COLO668 (cell line): ENCODE measurements around the gene ALOX5AP.

Source experiments
- DNase-seq: peaks from one replicate; lab custom pipeline; 2025; ENCODE audit not compliant: unreplicated experiment; lab: John Stamatoyannopoulos, UW

The ALOX5AP gene

DNA sequence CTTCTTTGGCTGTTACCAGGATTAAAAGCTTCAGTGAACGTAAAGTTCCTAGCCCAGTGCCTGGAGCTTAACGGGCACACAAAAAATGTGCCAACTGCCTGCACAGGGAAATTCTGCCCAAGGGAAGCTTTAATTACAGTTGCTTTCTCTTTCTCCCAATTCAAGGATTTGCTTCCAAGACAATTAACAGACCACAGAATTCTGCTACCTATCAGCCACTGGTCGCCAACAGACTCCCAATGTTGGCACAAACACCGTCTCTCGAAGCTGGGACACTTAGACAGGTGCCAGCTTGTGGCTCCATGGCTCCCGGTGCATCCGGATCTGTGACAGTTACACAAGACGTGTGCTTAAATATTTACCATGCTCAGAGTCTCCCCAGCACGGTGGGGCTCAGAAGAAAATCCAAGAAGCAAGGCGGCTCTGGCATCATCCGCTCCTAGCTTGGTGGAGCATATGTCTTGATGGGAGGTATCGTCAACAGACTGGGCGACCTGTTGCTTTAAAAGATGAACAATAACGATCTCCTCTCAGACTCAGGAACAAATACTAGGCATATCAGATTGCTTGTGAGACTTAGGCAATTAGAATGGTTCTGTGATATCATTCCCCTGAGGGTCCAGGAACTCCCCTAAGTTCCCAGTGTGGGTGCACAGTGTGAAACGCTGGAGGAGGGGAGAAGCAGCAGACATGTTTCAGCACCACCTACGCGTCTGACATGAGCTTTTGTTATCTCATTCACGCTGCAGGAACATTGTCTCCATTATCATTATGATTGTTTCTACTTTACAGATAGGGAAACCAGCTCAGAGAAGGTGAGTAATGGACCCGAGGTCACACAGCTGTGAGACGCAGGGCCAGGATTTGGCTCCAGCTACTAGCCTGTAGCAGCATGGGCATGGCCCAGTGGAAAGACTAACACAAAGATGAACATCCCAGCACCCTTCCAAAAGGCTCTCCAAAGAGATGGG is 61.6 kb downstream of the ALOX5AP start:
- DNase-seq, result no peak

DNA sequence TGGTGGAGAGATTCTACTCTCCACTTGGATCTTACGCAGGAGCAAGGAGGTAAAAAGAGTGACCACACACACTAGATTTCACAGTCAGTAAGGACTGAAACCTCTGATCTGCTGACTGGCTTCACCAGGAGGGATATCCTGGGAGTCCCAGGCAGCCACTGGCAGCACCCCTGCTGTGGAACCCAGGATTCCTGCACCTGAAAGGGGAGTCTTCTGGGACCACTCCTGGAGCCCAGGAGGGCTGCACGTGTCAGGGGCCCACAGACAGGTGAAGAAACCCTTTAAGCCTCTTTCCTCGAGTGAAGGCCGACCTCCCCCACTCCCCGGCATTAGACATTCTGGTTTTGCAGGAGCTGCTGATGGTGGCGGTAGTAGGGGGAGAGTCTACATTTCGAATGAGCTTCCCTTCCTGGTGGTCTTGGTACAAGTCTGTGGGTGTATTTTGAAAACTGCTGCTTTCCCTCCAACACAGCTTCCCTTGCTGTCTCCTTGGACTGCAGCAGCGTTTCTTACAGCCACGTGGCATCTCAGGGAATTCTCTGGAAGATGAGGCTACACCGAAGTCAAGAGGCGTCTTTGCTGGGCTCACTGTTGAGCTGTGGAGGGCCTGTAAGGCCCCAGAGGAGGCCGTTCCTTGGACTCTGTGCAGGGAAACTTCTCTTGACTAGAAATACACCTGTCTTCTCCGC is 62.6 kb downstream of the ALOX5AP start:
- no peak for DNase-seq

GRCh38 chr13:30798776-30799355 is 63.5 kb downstream of the ALOX5AP start:
- DNase-seq, result no peak

DNA sequence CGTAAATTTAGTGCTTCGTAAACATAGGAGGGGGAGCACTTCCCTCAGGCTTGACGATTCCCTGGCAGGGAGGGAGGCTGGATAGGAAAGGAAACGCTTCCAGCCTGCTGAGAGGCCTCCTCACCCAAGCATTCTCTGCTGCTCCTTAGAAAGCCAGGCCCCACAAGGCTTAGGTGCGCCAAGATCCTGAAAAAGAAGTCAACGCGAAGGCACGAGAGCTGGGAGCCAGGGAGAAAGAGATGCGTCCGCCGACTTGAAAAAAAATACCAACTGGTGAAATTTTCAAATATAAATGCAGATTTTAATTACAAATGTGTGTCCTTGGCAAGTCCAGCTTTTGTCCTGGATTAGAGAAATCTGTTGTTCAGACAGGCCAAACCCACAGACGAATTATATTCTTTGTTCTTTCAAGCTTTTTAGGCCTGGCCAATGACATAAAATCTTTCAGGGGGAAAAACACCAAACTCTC is 64.0 kb downstream of the ALOX5AP start:
- no peak for DNase-seq

DNA sequence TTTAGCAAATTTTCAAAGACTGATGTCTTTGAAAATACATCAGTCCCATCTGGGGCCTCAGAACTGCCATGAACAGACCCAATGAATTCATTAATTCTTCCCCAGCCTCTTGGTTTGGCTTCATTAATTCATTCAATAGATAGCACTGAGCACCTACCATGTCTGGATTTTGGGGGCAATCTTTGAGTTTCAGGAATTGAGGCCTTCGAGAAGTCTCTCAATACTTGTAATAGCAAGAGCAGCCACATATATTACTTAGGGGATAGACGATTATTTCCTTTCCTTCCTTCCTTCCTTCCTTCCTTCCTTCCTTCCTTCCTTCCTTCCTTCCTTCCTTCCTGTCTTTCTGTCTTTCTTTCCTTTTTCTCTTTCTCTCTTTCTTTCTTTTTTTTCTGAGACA is 64.8 kb downstream of the ALOX5AP start:
- no peak for DNase-seq

- DNase-seq, result no peak
Observed at GRCh38 chr13:30802501-30802900, 67.2 kb downstream of the ALOX5AP start.

DNA sequence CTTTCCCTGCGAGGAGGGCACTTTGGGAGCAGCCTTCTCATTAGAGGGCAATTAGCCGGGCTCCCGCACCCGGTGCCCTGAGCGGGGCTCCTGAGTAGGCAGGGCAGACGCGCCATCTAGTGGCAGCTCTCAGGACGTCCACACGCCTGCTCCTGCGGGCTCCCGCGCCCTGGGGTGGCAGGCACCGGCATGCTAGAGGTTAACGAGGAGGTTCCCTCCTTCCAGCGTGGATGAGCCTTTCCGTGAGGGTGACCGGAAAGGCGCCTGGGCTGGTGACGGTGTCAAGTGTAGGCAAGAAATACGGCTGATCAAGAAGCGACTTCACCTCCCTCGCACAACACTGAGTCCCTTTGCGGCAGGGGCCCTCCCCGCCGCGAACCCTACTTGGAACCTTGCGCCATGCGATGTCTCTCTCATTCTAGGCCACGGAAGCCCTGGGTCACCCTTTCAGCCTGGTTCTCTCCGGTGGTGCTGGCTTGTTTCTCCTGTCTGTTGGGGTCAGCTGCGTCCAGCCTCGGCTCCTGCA is 67.7 kb downstream of the ALOX5AP start:
- peak; percentile 89 for DNase-seq

DNA sequence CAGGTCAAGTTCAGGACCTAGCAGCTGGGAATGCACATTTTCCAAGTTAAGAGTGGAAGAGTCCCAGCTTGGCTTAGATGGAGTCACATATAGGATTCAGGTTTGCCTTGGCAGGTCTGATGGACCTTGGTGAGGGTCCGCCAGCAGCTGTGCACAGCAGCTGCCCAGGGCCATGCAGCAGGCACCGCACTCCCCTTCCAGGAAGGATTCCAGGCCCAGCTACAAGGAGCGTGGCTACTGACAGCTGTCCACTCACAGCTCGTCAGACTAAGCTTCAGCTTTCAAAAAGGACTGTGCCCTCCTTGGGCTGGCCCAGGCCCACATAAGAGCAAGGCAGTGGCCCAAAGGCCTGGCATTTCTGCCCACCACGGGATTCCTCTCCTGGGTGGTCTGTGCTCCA is 68.4 kb downstream of the ALOX5AP start:
- no peak for DNase-seq

GRCh38 chr13:30804474-30804873 is 69.1 kb downstream of the ALOX5AP start:
- no peak for DNase-seq

DNA sequence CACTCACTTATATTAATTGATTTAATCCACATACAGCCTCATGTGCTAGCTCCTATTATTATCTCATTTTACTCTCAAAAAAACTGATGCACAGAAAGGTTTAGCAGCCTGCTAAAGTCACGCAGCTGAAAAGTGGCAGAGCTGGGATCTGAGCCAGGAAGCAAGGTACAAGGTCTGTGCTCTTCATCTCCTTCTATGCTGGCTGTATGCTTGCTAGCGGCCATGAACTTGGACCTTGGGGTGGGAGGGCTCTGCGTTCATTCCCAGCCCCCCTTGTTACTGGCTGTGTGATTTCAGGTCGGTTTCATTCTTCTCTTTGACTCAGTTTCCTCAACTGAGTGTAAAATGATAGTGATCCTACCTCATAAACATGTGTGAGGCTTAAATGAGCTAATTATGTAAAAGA is 69.8 kb downstream of the ALOX5AP start:
- DNase-seq, result no peak

- DNase-seq, result no peak
Observed at GRCh38 chr13:30805603-30806011, 70.3 kb downstream of the ALOX5AP start.

GRCh38 chr13:30806784-30807183 is 71.4 kb downstream of the ALOX5AP start:
- DNase-seq, result no peak

DNA sequence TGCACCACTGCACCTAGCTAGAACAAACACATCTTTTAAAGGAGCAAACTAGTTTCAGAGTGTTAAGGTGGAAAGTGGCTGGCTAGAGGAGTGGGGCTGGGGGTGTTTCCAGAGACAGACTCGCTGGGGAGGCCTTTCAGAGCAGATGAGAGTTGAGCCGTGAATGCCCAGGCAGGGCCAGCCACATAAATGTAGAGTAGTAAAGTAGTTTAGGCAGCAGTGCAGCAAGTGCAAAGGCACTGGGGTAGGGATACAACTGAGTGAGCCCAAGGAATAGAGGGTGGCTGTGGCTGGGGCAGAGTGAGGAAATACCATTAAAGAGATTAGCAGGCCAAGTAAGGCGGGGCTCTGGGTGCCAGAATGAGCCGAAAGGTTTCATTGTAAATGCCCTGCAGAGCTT is 72.0 kb downstream of the ALOX5AP start:
- DNase-seq, result no peak

- no peak for DNase-seq
Observed at GRCh38 chr13:30808600-30808999, 73.3 kb downstream of the ALOX5AP start.

- DNase-seq, result no peak
Observed at GRCh38 chr13:30809787-30810186, 74.4 kb downstream of the ALOX5AP start.

DNA sequence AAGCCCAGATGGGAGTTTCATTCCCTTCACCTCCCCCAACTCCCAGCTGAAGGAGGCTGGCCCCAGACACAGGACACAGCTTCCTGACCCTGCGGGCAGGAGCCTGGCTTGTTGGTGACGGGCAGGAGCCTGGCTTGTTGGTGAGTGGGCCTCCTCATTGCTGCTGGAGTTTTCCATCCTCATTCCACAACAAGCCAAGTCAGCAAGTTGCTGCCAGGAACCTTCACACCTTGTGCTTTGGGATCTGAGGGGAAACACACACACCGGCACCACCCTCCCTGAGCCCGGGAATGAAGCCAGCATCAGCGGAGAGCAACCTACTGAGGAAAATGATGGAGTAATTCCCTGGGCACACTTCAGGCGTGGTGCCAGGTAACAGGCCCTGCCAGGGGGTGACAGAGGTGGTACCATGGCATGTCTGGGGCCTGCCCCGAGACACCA is 74.9 kb downstream of the ALOX5AP start:
- no peak for DNase-seq

GRCh38 chr13:30810801-30811200 is 75.5 kb downstream of the ALOX5AP start:
- DNase-seq, result no peak
